Smooth muscle cell of the brain vasculature (primary cell): ENCODE data around the gene MAP2K7.
A peak's percentile ranks its signal among the peaks of the same experiment; 100 is the strongest.
"Not testable (repeated sequence)": the region's sequence is repeated elsewhere in the genome, so short reads cannot be mapped to it uniquely, and the experiment has no call there.

ENCODE experiments used
- DNase-seq: peaks from one replicate; pipeline ENCODE4 v3.0.0-alpha.2; 2012; ENCODE audit warnings: low read depth, low spot score

The MAP2K7 gene

DNA sequence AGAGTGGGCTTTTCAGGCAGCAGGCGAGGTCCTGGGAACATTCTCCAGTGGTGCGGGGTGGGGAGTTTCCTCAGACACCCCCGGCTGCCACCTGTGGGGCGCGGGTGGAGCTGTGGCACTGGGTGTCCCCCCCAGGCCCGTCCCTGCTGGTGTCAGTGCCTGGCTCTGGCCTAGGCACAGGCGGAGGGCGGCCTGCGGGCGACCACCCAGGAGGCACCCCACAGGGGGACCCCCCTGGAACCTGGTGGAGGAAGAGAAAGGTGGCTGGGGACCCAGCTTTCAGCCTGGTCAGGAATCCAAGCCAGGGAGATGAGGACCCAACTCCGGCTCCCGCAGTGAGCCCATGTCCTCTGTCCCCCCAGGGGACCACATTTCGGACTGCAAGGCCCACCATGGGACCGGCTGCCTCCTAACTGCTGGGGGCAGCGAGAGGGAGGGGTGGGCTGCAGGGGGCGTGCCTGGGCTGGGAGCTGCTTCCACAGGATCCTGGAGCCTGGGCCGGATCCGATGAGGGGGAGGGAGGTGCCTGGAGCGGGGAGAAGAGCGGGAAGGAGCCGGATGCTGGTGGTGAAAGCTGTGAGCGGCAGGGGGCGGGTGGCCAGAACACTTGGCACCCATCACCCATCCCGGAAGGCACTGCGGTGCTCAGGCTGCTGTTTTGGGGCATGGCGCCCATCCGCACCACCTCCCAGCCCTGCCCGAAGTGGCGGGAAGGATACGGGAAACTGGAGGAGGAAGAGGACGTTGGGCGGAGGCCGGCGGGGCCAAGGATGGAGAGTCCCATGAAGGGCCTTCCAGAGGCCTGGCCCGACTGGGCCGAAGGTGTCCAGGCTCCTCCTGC, 27.8 kb downstream of the MAP2K7 start:
- no peak for DNase-seq

DNA sequence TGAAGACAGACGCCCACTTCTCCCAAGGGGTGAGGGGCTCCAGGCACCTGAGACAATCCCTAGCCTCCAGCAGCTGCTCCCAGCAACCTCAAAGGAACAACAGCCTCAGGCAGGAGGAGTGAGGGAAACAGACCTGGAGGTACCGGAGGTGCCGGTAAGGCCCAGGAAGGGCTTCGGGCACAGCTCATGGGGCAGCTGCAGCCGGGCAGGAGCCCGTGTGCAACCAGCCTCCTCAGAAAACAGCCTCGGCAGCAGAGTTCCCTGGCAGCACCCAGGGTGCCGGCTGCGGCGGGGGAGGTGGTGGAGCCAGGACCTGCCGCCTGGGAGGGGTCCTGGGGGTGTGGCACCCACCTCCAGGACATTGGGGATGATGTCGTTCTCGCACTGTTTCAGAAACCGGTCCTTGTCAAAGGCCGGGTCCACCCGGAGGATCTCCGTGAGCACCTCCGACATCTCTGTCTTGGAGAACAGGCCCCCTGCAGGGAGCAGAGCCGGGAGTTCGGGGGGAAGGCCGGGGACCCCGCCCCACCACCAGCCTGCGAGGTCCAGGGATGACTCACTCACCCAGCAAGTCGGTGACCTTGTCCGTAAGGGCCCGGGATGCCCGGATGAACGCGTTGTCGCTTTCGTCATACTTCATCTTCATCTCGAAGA, 28.7 kb downstream of the MAP2K7 start:
- no peak for DNase-seq

DNA sequence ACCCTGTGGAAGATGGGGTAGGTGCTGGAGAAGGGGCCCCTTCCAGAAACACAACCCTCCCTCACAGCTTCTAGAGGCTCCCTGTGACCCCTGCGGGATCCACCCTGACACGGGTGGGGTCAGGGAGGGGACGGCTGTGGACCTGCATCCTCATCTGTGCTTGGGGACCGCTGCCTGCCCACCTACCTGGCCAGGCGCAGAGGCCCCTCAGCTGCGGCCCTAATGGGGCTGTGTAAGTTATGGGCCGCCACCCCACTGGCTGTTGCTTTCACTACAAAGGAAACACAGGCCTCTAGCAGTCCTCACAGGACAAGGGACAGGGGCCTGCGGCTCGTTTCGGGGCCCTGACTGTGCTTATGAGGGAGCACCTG, 29.2 kb downstream of the MAP2K7 start:
- no peak for DNase-seq

DNA sequence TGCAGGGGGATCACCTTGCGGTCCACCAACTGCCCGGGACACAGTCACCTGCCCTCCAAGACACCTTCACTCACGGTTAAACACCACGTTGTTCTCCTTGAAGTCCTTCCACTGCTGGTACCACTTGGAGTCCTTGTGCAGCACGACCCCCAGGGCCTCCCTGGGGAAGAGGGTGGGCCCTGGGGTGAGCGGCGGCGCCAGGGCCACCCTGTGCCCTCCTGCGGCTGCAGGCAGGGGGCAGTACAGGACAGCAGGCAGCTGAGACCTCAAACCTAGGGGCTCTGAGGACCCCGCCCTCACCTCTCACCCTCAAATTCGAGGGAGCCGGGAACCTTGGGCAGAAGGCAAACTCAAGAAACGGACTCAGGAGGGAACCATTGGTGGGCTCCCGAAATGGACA, 29.7 kb downstream of the MAP2K7 start:
- DNase-seq: no peak

DNA sequence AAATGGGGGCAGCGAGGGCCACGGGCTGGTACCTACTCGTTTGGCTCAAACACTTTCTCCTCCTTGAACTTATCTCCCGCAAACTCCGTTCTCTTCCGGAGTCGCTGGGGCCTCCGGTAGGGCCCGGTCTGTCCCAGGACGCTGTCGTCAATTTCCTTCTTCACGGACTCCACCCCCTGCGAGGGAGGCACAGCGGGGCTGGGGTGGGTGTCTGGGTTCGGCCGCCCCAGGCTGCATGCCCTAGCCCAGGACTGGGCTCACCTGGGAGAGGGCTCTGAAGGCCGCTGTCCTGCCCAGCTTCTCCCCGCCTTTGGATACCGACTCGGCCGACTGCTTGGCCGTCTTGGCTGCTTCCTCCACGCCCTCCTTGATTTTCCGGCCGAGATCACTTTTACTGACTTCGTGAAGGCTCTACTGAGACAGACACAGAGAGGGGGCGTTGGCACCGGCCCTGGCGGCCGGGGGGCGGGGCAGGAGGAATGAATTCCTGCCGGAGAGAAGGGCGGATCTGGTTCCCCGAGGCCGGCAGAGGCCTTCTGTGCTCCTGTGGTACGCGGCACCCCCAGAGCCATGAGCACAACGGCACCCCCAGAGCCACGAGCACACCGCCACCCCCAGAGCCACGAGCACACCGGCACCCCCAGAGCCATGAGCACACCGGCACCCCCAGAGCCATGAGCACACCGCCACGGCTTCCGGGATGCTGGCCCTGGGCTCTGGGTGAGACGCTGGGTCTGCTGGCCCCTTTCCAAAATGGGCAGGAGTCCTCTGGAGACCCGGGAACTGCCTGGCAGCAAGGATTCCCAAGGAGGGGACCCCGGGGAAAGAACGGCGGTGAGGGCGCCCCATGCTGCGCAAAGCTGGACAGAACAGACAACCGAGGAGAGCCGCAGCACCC, 30.4 kb downstream of the MAP2K7 start:
- DNase-seq: no peak

DNA sequence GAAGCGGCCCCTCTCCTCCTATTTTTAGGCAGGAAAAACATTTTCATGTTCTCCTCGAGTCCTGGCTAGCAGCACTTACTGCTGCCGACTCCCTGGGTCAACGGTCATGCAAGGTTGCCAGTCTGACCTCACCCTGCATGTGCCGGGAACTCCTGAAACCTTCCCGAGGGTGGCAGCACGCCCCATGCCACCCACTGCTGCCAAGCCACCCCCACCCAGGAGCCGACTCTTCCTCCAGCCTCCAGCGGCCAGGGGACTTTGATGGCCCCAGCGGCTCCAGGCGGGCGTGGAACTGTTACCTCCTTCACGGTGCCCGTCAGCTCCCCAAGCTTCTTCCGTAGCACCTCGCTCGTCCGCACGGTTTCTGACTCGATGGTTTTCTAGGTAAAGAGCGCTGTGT, 31.1 kb downstream of the MAP2K7 start:
- no peak for DNase-seq

DNA sequence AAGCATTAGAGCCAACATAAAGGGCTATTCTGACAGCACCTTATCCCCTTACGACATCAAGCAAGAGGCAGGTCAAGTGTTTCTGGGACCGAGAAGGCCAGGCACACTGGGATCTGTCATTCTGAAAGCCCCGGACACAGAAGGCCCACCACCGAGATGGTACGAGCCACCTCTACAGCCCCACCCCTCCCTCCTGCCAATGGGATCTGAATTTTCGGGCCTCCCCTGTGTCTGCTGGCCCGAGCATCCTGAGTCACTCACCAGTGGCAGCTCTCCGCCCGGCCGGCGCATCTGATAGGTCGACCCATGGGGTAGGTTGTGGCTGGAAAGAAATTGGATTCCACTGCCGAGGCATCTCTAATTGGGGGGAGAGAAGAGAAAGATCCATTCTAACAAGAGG, 37.2 kb downstream of the MAP2K7 start:
- no peak for DNase-seq

DNA sequence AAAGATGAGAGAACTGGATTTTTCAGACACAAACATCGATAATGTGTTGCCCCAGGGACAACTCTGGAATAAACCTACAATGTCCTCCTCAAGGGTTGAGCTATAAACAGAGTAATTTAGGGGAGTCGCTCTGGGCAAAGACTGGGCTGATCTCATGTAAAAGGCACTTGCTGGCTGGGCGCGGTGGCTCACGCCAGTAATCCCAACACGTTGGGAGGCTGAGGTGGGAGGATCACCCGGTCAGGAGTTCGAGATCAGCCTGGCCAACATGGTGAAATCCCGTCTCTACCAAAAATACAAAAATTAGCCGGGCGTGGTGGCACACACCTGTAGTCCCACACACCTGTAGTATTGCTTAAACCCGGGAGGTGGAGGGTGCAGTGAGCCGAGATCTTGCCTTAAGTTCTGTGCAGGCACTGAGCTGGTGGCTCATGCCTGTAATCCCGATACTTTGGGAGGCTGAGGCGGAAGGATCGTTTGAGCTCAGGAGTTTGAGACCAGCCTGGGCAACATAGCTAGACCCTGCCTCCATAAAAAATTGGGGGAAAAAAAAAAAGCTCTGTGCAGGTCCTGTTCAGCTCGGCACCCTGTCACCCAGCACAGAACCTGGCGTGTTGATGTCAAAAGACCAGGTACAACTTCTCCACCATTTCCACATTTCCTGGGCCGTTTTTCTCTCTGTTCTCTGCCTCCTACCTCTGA, 38.4 kb downstream of the MAP2K7 start:
- DNase-seq: no peak

DNA sequence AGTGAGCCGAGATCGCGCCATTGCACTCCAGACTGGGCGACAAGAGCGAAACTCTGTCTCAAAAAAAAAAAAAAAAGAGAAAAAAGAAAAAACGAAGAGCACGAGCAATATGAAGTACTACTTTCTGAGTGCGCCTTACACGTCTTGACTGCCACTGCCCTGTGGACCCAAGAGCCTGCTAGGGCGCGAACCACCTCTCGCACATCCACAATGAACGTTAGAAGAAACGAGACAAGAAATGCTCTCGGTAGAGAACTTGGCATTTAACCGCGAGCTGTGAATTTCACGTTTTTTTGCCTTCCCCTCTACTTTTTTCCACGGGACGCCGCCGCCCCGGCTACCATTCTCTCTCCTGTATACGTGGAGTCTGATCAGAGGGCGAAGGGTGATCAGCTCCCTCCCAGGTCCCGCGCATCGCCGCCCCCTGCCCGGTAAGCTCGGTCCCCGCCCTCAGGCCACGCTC, 39.3 kb downstream of the MAP2K7 start:
- no peak for DNase-seq

DNA sequence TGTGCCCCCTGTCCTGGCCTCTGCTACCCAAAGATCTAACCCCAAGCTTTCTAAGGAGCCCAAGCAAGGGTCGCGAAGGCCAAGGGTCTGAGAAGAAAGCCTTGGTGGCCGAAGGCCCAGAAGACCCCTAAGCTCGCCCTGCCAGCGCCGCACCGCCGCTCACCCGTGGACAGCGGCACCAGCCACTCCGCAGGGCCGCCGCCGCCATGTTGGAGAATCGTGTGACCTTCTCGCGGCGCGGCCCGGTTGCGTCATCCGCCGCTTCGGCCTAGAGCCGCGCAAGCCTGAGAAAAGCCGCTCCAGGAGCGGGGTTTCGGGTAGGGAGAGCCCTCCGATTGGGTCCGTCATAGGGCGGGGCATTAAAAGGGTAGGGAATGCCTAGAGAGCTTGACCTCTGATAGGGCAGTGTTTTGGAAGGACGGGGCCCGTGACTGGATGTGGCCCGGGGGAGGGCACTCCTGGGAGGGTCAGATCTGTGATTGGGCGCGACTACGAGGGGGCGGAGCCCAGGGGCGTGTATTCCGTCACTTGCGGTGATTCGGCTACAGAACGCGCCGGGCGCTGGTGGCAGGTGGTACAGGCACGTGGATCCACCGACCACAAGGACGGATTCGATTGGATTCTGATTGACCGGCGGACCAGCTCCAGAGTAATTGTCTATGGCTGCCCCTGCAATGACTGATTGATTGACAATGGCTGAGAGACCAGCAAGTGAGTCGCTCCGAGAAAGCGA, 39.9 kb downstream of the MAP2K7 start, which contains the start of gene TIMM44:
Gene TIMM44, minus strand, starts transcription at position 223 of the 733 bp plus-strand sequence. Its CDS starts 15 bp downstream, at position 208.
- DNase-seq: peak; percentile 98

DNA sequence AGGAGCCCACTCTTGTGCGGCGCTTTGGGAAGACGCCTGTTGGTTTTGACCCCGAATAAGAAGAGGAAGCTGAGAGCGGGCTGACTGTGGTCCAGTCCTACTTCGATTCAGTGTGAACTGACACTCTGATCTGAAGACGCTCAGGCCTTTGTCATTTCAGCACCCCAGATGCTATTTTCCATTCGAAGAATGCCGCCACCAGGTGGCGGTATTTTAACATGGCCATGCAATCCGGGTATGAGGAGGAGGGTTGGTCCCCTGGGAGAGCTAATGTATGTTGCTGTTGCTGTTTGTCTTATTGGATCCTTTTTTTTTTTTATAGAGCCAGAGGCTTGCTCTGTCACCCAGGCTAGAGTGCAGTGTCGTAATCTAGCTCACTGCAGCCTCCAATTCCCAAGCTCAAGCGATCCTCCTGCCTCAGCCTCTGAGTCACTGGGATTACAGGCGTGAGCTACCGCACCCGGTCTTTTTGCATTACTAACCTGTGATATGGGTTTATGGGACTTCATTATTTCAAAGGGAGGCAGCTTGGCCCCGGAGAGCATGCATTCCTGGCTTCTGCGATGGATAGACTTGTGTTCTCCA, 40.6 kb downstream of the MAP2K7 start:
- peak; percentile 86 for DNase-seq

DNA sequence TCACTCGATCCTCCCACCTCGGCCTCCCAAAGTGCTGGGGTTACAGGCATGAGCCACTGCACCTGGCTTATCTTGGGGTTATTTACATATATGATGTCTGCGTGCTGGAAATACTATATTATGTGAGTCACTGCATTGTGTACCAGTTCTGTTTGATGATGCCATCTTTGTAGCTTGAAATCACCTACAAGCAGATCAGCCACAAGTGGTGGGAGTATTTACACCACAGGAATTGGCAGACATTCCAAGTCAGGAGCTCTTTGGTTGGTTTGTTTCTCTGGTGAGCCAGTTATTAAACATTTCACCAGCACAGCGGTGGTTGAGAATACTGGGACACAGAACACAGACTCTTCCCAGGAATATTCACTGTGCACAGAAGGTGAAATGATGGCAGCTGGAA, 44.3 kb downstream of the MAP2K7 start:
- DNase-seq: no peak

DNA sequence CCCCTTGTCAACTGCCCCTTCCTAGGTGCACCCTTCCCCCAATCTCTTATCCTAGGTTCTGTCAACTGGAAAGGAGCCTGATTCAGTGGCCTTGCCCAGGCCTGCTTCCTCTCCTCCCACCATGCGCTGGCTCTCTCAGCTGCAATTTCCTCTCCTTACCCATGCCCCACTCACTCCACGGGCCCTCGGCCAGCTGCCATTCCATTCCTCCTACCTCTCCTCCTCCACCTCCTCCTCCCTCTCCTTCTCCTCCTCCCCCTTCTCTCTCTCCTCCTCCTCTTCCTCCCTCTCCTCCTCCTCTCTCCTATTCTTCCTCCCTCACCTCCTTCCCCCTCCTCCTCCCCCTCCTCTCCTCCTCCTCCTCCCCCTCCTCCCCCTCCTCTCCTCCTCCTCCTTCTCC, 49.4 kb downstream of the MAP2K7 start:
- DNase-seq: no peak

DNA sequence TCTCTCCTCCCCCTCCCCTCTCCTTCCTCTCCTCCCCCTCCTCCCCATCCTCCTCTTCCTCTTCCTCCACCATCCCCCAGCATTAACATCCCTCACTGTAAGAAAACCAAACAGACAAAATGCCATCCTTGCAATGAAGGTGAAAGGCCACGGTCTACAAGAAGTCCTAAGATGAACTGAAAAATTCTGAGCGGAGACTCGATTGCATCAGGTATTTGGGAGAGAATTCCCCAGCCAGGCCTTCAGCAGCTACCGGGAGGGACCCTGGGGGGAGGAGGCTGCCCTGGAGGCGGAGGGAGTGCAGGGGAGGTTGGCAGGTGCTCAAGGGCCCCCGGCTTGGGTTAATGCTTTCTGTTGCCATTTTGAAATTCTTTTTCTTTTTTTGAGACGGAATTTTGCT, 49.9 kb downstream of the MAP2K7 start:
- DNase-seq: no peak

DNA sequence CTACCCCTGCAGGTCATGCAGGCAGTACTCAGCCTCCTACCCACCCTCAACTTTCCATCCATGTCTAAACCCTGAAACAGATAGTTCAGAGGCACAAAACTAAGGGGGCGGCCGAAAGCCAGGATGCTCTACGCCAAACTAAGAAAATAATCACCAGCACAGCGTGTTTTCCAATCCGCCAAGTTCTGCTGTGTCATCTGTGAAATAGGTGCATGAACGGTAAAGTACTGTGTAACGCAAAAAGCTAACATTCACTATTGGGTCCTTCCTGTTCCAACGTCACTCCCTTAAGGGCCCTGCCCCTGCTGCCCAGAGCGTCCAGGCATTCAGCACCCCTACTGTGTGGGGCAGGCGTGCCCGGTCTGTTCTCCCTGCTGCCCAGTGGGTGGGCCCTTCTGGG, 52.0 kb downstream of the MAP2K7 start:
- DNase-seq: no peak

DNA sequence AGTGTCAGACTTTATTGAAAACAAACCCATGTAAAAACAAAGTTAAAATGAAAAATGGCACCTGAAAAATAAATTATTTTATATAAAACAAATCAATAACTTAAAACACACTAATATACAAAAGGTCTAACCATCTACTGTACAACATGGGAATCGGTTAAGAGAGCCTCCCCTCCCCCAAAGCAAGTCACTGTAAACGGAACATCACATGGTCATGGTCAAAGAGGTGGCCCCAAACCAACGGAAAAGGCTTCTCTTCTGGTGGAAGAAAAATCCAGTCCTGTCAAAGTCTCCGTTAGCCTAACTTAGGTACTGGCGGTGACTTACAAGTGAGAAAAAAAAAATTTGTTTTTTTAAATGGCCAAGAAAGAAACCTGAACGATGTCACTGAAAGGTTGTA, 55.5 kb downstream of the MAP2K7 start:
- DNase-seq: no peak

DNA sequence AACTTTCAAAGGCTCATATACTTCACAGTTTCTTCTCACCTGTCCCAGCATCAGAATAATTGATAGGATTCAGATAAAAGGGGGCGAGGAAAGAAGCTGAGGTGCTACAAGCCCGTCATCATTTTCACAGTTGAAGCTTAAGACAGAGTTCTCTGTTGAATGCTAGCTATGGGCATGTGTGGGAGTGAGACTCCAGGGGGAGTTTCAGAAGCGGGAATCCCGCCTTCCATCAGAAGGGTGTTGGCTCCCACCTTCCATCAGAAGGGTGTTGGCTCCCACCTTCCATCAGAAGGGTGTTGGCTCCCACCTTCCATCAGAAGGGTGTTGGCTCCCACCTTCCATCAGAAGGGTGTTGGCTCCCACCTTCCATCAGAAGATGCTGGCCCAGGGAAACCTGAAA, 57.4 kb downstream of the MAP2K7 start:
- not testable (repeated sequence) for DNase-seq

DNA sequence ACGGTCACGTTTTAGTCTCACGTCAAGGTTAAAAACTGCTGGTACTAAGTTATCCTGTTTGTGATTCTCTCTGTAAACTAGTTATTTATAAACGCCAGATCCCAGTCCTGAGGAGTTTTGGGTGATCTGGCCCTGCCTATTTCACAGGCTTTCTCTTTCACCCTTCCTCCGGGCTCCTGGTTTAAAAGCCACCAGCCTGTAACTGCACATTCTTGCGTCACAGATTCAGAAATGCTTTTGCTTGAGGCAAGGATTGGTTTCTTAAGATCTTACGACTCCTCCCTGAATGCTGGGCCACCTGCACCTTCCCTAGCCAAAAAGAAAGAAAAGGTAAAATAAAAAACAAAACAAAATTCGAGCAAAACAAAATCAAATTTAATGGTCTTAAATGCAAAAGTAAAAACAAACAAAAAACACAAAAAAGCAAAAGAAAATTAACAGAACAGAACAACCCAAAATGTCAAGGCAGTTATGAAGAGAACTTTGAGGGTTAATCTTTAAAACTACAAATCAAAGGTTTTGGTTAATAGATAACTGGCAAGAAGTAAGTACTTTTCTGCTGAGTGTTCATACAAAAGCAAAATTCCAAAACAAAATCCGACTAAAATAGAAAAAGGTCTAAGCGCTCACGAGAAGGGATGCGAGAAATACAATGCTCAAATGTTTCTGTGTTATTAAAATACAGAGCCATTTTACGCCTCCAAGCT, 58.4 kb downstream of the MAP2K7 start:
- no peak for DNase-seq

DNA sequence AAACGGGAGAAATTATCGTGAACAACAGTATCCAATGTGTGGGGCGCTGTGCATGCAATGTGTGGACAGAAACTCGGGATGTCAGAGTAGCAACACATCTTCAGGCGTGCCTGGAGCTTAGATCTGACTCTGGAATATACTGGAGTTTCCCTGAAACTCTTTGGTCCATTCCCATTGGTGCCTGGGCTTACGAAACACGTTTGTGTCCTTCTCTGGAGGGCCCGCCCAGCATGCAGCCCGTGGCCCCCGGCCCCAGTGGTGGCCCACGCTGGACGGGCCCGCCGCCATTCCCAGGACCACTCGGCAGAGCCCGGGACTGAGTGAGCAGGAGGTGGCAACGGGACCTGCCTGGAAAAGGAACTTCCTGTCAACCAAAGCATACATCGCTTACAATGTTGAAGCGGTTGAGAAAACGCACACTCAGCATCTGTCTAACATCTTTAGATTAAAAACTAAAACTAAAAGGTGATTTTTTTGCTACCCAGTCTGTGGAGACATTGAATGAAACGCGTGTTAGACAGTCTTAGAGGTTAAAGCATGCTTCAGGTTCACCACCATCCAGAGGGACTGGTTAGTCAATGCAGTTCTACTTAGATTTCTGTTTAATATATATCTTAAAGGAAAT, 59.1 kb downstream of the MAP2K7 start:
- no peak for DNase-seq
